Stimulated activated CD4-positive, alpha-beta T cell treated with anti-CD3 and anti-CD28 coated beads, Interleukin-15, amount 100 ng/mL, for 48 hours (primary cell): ENCODE data around the gene INTS11.

Experiments used
- DNase-seq, 2 donors: peaks; one replicate each; pipeline ENCODE4 v3.0.0-alpha.2; 2020; ENCODE audit warnings: low read depth in 2 of 2

INTS11 gene

DNA sequence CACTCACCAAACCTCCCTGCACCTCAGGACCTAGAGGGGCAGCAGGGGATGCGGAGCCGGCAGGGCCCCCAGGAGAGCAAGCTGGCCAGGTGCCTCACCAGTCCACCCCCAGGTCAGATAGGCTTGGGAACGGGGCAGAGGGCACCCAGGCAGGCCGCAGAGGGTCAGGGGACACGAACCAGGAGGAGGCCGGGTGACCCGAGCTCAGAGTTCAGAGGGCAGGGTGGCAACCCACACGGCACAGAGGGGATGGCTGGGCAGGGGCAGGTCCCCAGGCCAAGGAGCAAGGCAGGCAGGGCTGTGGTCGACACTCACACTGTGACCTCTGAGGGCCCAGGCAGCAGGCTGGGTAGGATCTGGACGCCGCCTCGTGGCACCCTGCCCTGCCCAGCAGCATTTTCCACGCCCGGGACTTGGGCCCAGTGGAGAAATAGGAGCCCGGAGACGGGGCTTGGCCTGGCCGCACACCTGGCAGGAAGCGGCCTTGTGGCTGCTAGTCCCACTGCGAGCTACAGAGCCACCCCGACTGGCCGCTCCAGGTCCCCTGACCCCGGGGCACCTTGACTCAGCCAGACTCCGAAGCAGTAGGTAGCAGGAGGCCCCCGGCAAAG lies 19.5 kb upstream of the INTS11 start:
- DNase-seq: no peak

GRCh38 chr1:1342584-1343115 lies 18.2 kb upstream of the INTS11 start:
- no peak for DNase-seq

DNA sequence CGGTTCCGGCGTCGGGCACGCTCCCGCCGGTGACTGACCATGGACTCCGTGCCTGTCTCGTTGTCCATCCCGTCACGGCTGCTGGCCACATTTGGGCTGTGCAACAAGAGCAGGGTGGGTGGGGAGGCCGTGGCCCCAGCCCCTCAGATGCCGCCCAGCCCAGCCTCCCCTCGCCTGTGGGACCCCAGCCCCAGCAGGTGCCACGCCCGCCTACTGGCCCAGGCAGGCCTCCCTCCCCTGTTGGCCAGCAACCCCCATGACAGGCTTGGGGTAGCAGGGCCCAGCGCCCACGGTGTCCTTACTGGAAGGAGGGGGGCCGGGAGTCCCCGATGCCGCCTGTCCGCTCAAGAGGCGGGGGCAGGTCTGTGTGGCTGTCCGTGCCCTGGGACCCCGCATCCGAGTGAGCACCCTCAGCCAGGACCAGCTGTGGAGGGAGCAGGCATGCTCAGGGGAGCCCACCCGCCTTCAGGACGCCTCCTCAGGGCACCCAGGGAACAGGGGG lies 17.7 kb upstream of the INTS11 start:
- no peak for DNase-seq

- no peak for DNase-seq
Measured at GRCh38 chr1:1341549-1342021, 17.1 kb upstream of the INTS11 start.

DNA sequence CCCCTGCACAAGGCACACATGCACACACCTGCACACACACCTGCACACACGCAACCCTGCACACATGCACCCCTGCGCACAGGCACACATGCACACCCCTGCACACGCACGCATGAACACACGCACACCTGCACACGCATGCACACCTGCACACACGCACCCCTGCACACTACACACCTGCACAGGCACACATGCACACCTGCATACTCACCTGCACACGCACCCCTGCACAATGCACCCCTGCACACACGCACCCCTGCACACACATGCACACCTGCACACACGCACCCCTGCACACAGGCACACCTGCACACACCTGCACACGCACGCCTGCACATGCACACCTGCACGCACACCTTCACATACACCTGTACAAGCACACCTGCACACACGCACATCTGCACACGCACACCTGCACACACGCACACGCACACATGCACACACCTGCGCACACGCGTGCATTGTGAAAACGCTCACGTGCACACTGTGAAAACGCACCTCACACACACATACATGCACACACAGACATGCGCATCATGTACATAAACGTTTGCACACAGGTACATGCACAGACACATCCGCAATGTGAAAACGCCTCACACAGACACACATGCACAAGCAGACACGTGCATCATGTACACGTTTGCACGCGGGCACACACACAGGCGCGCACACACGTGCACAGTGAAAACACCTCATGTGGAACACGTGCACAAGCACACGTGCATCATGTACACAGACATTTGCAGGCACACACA lies 16.5 kb upstream of the INTS11 start:
- no peak for DNase-seq

- no peak for DNase-seq
Measured at GRCh38 chr1:1340185-1340584, 15.7 kb upstream of the INTS11 start.

- DNase-seq: no peak
Measured at GRCh38 chr1:1338278-1338677, 13.8 kb upstream of the INTS11 start.

DNA sequence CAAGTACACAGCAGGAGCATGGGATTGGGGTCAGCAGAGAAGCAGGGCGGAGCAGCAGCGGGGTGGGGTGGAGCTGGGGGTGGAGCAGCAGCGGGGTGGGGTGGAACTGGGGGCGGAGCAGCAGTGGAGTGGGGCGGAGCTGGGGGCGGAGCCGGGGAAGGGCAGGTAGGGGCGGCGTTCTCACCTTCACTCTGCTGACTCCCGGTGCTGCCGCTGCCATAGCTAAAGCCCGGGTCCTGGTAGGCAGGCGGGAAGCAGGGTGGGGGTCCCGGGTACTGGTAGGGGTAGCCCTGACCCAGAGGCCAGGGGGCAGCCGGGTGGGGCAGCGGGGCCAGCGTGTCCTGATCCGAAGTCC lies 13.3 kb upstream of the INTS11 start:
- DNase-seq: peak in 1 of 2 donors; percentile 47

DNA sequence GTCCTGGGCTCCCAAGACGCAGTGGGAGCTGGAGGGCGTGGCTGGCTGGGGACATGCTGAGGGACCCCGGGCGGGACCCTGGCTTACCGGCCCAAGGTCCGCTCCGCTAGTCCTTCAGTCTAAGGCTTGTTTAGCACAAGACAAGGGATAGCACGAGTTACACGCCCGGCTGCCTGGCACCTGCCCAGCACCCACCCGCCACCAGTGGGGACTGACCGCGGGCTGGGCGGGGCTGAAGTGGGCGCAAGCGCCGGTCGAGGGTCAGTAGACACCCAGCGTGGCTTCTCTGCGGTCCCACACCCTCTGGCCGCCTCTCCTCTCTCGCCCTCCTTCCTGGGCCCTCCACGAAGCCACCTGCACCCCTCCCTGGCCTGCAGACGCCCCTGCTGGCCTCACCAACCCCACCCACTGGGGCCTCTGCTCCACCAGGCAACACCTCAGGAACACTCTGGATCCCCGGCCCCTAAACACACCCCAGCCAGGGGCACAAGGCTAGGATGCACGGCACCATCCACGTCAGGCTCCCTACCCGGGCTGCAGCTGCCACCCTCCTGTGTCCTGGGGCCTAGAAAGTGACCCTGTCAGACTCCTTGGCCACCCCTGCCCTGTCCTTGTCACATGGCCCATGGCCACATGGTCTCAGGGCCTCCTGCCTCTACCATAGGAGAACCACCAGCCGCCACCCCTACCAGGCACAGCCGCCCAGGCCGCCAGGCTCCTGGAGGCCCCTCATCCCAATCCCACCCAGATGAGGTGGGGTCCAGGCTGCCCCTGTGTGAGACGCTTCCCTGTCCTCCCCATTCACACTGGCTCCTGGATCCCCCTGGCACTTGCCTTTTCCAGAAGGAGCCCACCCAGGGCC lies 12.7 kb upstream of the INTS11 start:
- no peak for DNase-seq

GRCh38 chr1:1336446-1336845 lies 12.0 kb upstream of the INTS11 start:
- DNase-seq: no peak

DNA sequence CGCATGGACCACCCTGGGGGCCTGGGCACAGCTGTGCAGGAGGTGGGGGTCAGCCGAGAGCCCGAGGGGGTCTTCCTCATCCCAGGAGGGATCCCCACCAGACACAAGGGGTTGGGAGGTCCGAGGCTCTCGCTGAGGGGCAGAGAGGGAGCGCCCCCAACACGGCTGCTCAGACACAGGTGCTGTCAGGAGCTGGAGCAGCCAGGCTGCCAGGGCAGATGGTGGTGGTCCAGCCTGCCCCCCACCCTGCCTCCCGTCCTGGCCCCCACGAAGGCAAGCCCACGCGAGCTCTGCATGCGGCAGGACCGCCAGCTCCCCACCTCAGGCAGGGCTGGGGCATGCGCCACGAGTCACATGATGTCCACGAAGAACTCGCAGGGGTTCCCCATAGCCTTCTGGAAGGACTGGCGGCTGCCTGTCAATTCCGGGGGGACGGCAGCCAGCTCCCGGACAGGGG lies 11.4 kb upstream of the INTS11 start:
- no peak for DNase-seq

DNA sequence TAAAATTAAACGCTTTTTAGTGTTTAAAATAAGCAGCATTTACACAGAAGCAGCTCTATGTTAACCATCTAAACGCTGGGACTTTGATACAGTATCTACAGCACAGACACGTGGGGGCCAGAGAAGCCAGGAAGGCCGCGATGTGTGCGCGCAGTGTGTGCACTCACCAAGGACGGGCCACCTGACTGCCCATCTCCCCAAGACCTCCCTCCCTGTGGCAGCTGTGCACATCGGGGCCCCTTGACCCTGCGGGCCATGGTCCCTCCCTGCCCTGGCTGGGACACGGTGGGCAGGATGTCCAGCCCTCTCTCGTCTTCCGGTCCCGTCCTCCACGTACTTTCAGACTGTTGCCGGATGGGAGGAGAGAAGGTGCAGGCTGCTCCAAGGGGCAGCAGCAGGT lies 10.8 kb upstream of the INTS11 start:
- no peak for DNase-seq

DNA sequence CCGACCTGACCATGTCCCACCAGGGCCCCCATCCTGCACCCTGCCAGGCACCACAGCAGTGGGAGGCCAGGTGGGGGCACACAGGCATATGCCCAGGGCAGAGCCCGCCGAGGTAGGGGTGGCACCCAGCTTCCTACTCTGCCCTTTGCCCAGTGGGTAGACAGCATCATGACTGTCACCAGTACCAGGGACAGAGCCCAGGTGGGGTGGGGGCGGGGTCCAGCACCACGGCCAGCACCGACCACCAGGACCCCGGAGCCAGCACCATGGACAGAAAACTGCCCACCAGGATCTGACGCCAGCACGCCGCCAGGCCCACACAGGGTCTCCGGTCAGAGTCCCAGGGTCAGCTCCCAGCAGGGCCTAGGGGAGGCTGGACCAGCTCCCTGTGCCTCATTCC lies 10.4 kb upstream of the INTS11 start:
- DNase-seq: no peak

DNA sequence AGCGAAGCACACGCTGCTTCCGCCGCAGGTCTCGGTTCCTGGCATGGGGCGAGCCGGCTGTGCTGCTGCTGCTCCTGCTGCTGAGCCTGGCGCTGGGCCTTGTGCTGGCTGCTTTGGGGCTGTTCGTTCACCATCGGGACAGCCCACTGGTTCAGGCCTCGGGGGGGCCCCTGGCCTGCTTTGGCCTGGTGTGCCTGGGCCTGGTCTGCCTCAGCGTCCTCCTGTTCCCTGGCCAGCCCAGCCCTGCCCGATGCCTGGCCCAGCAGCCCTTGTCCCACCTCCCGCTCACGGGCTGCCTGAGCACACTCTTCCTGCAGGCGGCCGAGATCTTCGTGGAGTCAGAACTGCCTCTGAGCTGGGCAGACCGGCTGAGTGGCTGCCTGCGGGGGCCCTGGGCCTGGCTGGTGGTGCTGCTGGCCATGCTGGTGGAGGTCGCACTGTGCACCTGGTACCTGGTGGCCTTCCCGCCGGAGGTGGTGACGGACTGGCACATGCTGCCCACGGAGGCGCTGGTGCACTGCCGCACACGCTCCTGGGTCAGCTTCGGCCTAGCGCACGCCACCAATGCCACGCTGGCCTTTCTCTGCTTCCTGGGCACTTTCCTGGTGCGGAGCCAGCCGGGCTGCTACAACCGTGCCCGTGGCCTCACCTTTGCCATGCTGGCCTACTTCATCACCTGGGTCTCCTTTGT lies 9.2 kb upstream of the INTS11 start:
- DNase-seq: no peak

GRCh38 chr1:1332774-1333480 lies 8.5 kb upstream of the INTS11 start:
- no peak for DNase-seq

- DNase-seq: no peak
Measured at GRCh38 chr1:1332031-1332755, 7.7 kb upstream of the INTS11 start.

GRCh38 chr1:1331068-1331965 lies 6.9 kb upstream of the INTS11 start, which contains the start of gene TAS1R3:
TAS1R3 (plus strand) TSS chr1:1331280; CDS start chr1:1331346, 66 bp downstream.
- DNase-seq: no peak

DNA sequence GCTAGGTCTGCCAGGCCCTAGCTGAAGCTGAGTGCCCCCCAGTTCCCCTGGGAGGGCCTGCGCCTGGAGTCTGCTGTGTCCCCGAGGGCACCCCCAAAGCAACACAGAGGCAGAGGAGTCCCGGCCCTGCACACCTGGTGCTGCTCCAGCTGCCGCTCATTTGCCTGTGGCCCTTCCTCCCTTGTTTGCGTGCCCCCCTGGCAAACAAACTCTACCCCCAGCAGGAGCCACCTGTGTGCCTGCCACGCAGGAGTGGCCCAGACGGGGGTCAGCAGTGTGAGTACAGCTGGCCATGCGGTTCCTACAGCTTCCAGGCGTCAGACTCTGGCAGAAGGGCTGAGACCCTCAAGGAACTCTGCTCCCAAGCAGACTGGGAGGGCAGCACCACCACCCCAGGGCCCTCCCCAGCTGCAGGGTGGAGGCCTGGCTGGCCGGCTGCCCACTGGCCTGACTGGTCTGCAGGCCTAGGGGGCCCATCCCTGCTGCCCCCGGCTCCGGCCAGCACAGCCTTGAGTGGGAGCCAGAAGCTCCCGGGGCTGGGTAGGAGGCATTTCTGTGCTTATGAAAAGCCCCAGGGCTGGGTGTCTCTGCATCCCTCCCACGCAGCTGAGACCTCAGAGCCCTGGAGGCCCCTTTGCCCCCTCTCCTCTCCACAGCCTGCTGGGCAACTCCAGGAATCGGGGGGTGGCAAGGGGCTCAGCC lies 6.1 kb upstream of the INTS11 start:
- no peak for DNase-seq
